ENCODE data around the gene DNAJC17. TPM values are rescaled to one million over a fixed set of nuclear protein-coding genes. Genes with fewer than 3 reads are reported as not detected.

Gene DNAJC17
- total RNA-seq, 1 donor = 21.8 TPM

DNA sequence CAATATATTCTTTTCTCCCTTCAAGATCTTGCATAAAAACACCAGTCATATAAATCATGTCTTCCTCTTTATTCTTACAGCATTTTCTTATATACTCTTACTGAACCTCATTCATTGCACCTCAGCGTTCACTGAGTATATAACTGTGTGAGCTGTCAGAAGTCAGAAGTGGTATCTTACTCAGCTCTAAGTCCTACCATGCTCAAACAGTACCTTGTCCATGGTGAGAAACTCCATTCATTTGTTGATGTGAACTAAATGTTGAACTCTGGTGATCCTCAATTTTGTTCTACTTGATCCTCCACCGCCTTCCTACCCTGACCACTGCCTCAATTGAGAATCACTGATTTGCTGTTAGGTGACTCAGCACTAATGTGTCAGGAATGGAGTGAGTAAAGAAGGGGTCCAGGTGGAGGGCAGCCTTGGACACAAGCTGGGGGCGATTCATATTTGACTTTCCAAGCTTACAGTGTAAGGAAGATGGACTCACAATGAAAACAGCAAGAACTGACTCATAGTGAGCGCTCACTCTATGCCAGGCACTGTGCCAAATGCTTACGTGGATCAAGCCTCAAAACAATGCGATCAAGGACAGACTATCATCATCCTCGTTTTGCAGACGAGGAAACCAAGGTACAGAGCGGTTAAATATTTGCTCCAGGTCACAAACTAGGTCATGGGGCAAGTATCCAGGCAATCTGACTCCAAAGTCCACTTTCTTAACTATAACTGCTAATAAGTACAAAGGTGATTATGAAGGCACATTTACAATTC lies 13.9 kb downstream of the DNAJC17 start:
- DNase-seq (ENCODE audit: low read depth in 2 of 3, low spot score in 2 of 3) = no peak

DNA sequence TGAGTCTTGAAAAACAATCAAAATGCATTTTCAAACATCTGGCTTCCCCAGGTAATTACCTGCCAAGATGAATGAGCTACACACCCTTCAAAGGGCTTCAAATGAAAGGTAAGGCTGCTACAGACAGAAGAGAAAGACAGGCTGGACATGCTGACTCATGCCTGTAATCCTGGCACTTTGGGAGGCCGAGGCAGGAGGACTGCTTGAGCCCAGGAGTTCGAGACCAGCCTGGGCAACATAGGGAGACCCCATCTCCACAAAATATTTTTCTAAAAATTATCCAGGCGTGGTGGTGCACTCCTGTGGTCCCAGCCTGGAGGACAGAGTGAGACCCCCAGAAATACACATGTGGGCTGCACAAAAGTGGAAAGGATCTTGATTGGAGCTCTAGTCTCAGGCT lies 14.9 kb downstream of the DNAJC17 start:
- no peak for DNase-seq (ENCODE audit: low read depth in 2 of 3, low spot score in 2 of 3)

DNA sequence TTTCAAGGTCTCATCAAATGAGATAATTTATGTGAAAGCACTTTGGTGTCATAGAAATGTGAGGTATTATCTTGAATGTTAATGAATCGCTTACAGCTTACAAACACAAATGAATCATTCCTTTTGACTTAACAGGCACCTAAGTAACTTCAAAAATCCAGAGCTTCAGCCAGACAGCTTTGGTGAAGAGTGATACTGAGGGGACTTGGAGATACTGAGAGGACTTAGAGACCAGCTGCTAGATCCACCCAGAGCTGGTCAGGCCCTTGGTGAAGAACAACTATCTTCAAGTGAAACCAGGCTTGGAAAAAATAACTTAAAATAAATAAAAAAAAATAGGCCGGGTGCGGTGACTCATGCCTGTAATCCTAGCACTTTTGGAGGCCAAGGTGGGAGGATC lies 16.6 kb downstream of the DNAJC17 start:
- DNase-seq (ENCODE audit: low read depth in 2 of 3, low spot score in 2 of 3) = no peak

DNA sequence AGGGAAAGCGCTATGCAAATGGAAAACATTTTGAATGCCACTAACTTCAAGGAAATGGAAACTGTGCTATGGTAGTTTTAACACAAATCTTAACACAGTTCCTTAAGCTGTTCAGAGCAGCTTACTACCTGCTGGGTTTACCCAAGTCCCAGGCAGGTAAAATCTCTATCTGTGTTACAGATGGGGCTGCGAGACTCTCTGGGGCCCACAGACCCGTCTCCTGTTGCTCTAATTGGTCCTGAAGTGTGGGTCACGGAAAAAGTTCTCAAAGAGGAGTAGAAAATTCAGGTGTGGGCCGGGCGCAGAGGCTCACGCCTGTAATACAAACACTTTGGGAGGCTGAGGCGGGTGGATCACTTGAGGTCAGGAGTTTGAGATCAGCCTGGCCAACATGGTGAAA lies 17.3 kb downstream of the DNAJC17 start:
- DNase-seq (ENCODE audit: low read depth in 2 of 3, low spot score in 2 of 3) = no peak

DNA sequence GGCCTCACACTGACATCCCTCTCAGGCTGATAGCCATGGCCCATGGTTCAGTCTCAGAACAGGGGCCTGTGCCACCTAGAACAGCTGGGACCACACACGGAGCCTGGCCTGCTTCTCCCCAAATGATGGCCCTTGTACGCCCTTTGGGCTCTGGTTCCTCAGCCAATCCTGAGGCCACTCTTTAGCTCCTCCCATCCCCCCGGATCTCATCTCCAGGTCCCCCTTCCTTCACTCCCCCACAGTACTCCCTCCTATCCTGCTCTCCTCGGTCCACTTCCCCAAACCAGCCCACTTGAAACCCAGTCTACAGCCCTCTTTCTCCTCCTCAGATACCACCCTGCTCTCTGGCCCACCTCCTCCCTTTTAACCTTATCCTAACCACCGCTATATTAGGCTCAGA lies 18.2 kb downstream of the DNAJC17 start:
- no peak for DNase-seq (ENCODE audit: low read depth in 2 of 3, low spot score in 2 of 3)

- no peak for DNase-seq (ENCODE audit: low read depth in 2 of 3, low spot score in 2 of 3)
These were observed 19.3 kb downstream of the DNAJC17 start for GRCh38 chr15:40787991-40788390.

- peak in 1 of 3 donors; percentile 34 for DNase-seq (ENCODE audit: low read depth in 2 of 3, low spot score in 2 of 3)
These were observed 19.9 kb downstream of the DNAJC17 start for GRCh38 chr15:40787344-40787841.

GRCh38 chr15:40785814-40786213 lies 21.5 kb downstream of the DNAJC17 start:
- DNase-seq (ENCODE audit: low read depth in 2 of 3, low spot score in 2 of 3) = no peak

GRCh38 chr15:40785164-40785563 lies 22.1 kb downstream of the DNAJC17 start:
- DNase-seq (ENCODE audit: low read depth in 2 of 3, low spot score in 2 of 3) = no peak

DNA sequence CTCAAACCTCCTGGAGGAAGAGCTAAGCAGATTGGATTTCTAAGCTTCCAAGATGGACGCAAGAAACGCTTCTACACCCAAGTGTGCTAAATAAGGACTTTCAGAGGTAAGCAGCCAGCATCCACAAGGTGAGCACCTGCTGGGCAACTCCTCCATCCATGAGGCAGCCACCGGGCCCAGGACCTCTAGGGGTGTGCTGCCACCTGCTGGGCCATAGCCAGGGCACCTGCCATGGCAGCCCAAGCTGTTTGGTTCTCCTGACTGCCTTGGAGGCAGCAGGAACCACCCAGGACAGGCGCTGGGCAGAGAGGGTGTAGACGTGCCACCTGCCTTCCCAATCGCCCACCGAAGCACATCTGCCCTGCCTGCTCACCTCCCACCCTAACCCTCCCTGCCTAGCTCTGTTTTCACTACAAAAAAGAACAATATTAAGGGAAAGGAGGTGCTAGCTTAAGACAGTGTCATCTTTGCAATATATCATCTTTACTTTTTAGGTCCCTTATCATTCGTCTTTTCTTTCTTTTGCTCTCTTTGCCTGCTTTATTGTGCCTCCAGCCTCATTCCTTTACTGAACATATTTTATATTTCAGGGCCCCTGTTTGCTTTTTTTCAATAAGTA lies 24.6 kb downstream of the DNAJC17 start:
- peak in 2 of 3 donors; percentile 62 to 79 for DNase-seq (ENCODE audit: low read depth in 2 of 3, low spot score in 2 of 3)

DNA sequence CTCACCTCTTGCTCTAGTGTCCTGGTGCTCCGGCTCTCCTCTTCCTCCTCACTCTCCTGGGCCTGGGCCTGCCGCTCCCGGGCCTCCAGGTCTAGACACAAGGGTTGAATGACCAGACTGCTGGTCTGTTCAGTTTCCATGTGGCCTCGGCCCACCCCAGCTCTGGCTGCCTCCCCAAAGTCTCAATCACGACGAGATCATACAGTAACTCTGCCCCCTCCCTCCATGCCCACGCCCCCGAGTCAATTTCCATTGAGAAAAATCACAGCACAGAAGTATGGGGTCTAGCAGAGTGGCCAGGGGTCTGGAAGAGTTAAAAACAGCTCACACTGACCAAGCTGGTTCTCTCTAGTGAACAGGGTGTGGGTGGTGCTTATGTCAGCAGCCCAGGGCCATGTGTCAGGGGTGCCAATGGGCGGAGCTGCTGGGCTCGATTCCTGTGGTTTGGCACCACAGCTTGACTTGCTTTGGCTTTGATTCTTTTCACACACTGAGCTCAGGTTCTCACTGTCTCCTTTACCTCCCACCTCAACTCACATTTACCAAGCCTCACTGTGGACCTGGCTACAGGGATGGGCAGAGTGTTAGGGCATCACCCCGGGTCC lies 30.6 kb downstream of the DNAJC17 start:
- DNase-seq (ENCODE audit: low read depth in 2 of 3, low spot score in 2 of 3) = no peak

DNA sequence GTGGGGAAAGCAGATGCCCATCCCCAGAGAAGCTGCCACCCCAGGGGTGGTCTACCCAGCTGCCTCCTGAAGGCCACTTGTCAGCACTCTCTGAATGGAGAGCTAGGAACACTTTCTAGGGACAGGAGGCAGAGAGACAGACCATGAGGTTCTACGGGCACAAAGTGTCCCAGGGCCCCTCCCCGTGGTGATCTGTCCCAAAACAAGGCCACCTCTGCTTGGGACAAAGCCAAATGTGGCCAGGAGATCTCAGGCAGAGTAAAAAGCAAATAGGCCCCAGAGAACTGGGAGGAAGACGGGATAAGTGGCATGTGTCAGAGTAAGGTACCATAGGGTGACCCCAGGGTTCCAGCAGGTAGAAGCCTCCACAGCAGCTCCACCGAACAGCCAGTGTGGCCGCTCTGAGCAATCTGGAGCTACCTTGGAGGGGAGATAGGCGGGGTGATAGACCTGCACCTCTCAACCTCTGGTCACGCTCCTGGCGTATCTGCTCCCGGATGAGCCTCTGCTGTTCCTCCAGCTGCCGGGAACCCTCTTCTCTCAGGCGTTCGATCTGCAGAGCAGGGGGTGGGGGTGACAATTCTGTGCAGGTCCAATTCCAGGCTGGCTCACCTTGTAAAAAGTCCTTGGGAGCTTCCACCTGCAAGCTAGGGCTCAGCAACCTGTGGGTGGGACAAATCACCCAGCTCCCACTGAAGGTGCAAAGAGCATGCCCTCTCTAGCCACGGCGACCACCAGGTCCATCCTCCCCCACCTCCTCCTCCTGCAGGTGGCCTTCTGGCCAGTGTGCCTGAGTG lies 31.3 kb downstream of the DNAJC17 start:
- no peak for DNase-seq (ENCODE audit: low read depth in 2 of 3, low spot score in 2 of 3)

DNA sequence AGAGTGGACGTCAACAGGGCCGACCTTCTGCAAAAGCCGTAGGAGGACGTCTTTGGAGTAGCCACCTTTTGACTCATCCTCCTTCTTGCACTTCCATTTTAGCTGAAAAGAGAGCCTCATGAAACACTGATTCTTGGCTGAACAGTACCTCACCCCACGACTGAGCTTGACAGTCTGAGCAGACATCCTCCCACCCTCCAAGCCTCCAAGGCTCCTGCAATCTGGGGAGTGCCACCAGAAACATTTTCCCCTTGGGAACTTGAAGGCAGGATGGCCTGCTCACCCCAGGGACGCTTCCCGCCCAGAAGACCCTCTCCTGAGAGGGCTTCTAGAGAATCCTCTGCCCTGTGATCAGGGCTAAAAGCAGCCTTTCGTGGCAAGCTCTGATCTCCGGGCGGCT lies 32.3 kb downstream of the DNAJC17 start:
- DNase-seq (ENCODE audit: low read depth in 2 of 3, low spot score in 2 of 3) = no peak

- DNase-seq (ENCODE audit: low read depth in 2 of 3, low spot score in 2 of 3) = no peak
These were observed 33.4 kb downstream of the DNAJC17 start for GRCh38 chr15:40773902-40774301.

- no peak for DNase-seq (ENCODE audit: low read depth in 2 of 3, low spot score in 2 of 3)
These were observed 33.8 kb downstream of the DNAJC17 start for GRCh38 chr15:40773496-40773895.

GRCh38 chr15:40772014-40772413 lies 35.3 kb downstream of the DNAJC17 start:
- no peak for DNase-seq (ENCODE audit: low read depth in 2 of 3, low spot score in 2 of 3)

- DNase-seq (ENCODE audit: low read depth in 2 of 3, low spot score in 2 of 3) = no peak
These were observed 36.0 kb downstream of the DNAJC17 start for GRCh38 chr15:40771242-40771641.

GRCh38 chr15:40770147-40770721 lies 37.0 kb downstream of the DNAJC17 start:
- peak in 1 of 3 donors; percentile 37 for DNase-seq (ENCODE audit: low read depth in 2 of 3, low spot score in 2 of 3)

DNA sequence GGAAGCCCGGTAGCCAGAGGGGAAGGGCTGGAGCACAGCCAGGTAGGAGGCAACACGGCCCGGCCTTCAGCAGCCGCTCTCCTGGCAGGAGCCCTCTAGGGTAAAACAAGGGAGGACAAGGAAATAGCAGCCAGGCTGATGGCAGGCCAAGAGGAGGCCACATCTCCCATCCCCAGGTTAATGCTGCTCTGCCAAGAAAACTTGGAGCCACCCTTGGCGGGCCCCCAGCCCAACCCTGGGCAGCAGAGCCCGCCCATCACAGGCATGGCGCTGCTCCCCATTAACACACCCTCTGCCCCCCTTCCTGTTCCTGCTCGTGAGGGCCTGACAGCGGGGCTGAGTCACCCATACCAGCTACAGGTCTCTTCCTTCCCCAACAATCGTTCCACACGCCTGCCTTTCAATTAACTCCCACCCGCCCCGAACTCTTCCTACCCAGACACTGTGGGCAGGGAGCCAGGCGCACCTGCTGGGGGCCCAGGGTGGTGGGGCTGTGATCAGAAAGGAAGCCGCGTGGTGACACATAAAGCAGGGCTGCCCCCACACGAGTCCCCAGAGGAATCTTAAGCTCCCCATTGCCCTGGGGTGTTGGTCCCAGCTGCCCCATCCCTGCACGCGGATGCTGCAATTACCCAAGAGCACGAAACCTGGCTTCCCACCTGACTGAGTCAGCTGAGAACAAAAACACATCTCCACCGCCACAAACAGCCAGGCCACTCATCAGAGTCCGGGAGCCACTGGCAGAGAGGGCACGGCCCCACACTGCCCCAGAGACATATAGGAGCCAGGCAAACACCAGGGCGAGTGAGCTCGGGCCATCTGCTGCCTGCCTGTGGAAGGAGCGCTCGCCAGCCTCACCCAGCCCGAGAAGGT lies 37.8 kb downstream of the DNAJC17 start, which contains the start of gene C15orf62:
Gene C15orf62 (plus strand): TSS at position 707 of the 873 bp plus-strand sequence. CDS start 516 bp downstream, outside the sequence.
- peak in 2 of 3 donors; percentile 91 to 92 for DNase-seq (ENCODE audit: low read depth in 2 of 3, low spot score in 2 of 3)
